K562 (cell line): Measurements from ENCODE around the gene BEST3. TPM values are rescaled to one million over a fixed set of nuclear protein-coding genes. Genes with fewer than 3 reads are reported as not detected.

ENCODE experiments used
- ATAC-seq: fragments of 200-7000 bp; cut with Tn5 transposase; 3 replicates; pipeline ENCODE4 v1.9.1; 2020; ENCODE audit warnings: moderate library complexity
- BruUV-seq: library from RNA; stranded (reverse); fragments of 400-500 nt; replicated peaks from 2 replicates; lab custom pipeline; 2021; lab: Mats Ljungman, UMichigan
- CTCF ChIA-PET: fragments of 300-600 bp; formaldehyde crosslinking; extraction: SDS; loops from one replicate; lab custom pipeline; 2021; ENCODE audit warnings: low intra/inter-chr PET ratio; lab: Yijun Ruan, JAX
- POLR2A ChIA-PET: fragments of 300-600, 350-650 bp; sonication (Branson Sonifier 250); formaldehyde crosslinking; extraction: SDS; loops from one replicate; lab custom pipeline; 2021; ENCODE audit warnings: antibody characterized with exemption, inconsistent platforms; lab: Yijun Ruan, JAX
- DNase-seq, 4 experiments: peaks; one replicate each; pipeline versions ENCODE4 v3.0.0 to v3.0.0-alpha.2; 2011 to 2018; ENCODE audit warnings: low spot score in 3 of 4, mixed read lengths in 3 of 4; ENCODE audit errors: extremely low read depth in 1 of 4
- FAIRE-seq: peaks from 2 replicates; lab custom pipeline; 2011; peaks lifted over from hg19 to GRCh38; lab: Jason Lieb, UNC
- H2AFZ ChIP-seq: 2 replicates; pipeline ENCODE4 v1.6.0; 2011; ENCODE audit warnings: low read depth, low read length, control low read depth, inconsistent platforms
- H3K27ac ChIP-seq: fragments of 200-600 bp; 3 replicates; pipeline ENCODE4 v1.8.0; 2011; ENCODE audit warnings: low read depth, mild to moderate bottlenecking, control low read depth, inconsistent platforms, low read length, moderate library complexity, mixed read lengths; ENCODE audit errors: extremely low read depth
- H3K27me3 ChIP-seq, 2 experiments: fragments of 300-600 bp in 1 of 2; 2 replicates in 1 of 2; 3 replicates in 1 of 2; pipeline versions ENCODE4 v1.6.0 to v1.8.0; 2011; ENCODE audit warnings: inconsistent platforms in 2 of 2, low read length in 2 of 2, mild to moderate bottlenecking in 1 of 2, mixed read lengths in 1 of 2, moderate library complexity in 1 of 2; ENCODE audit not compliant: control insufficient read depth in 2 of 2, insufficient read depth in 2 of 2
- H3K36me3 ChIP-seq: fragments of 300-600 bp; 3 replicates; pipeline ENCODE4 v1.8.0; 2011; ENCODE audit warnings: mild to moderate bottlenecking, low read length, inconsistent platforms; ENCODE audit not compliant: control insufficient read depth, insufficient read depth
- H3K4me1 ChIP-seq, 2 experiments: fragments of 200-600 bp in 1 of 2; replicated peaks in 1 of 2; 2 replicates in 1 of 2; 3 replicates in 1 of 2; pipeline versions ENCODE4 v1.5.1 to v1.8.0; 2011; ENCODE audit warnings: inconsistent platforms in 2 of 2, low read length in 2 of 2, mild to moderate bottlenecking in 1 of 2, mixed read lengths in 1 of 2, moderate library complexity in 1 of 2; ENCODE audit not compliant: control insufficient read depth in 2 of 2, insufficient read depth in 2 of 2
- H3K4me2 ChIP-seq: 2 replicates; pipeline ENCODE4 v1.6.1; 2011; ENCODE audit warnings: low read length, control low read depth, inconsistent platforms, mixed read lengths; ENCODE audit not compliant: insufficient read depth
- H3K4me3 ChIP-seq: fragments of 200-600 bp; sonication (generic), shearing (Covaris generic); 2 replicates; pipeline ENCODE4 v1.5.1; 2016; ENCODE audit warnings: control low read depth, inconsistent platforms
- H3K79me2 ChIP-seq: fragments of 200-600 bp; 3 replicates; pipeline ENCODE4 v1.8.0; 2011; ENCODE audit warnings: low read length, inconsistent platforms; ENCODE audit not compliant: control insufficient read depth, insufficient read depth
- H3K9ac ChIP-seq, 2 experiments: 2 replicates each; pipeline versions ENCODE4 v1.6.0 to v1.6.1; 2011; ENCODE audit warnings: low read depth in 2 of 2, low read length in 2 of 2, control low read depth in 1 of 2, inconsistent platforms in 1 of 2, mild to moderate bottlenecking in 1 of 2, mixed read lengths in 1 of 2; ENCODE audit not compliant: insufficient read depth in 1 of 2
- H3K9me1 ChIP-seq: one replicate; pipeline ENCODE4 v1.6.0; 2011; ENCODE audit warnings: inconsistent platforms, mild to moderate bottlenecking, low read length, moderate library complexity; ENCODE audit not compliant: control insufficient read depth, insufficient read depth
- H3K9me3 ChIP-seq: replicated peaks from 2 replicates; pipeline ENCODE4 v1.5.1; 2011; ENCODE audit warnings: low read depth, low read length, inconsistent platforms; ENCODE audit not compliant: control insufficient read depth, insufficient read depth
- H4K20me1 ChIP-seq: replicated peaks from 2 replicates; pipeline ENCODE4 v1.6.1; 2011; ENCODE audit warnings: low read length, inconsistent platforms, mixed read lengths; ENCODE audit not compliant: control insufficient read depth, insufficient read depth
- ARHGAP35 ChIP-seq: fragments of 450-650 bp; IDR thresholded peaks from 2 replicates; pipeline ENCODE4 v1.6.1; 2018; ENCODE audit not compliant: partially characterized antibody
- ETV6 ChIP-seq, 3 experiments: fragments of 150-350 bp in 1 of 3; sonication (generic) in 1 of 3; formaldehyde crosslinking in 1 of 3; IDR thresholded peaks; 2 replicates each; pipeline versions ENCODE4 v1.6.1 to v1.8.0; 2014 to 2022; ENCODE audit warnings: borderline replicate concordance in 2 of 3, low read depth in 2 of 3, antibody characterized with exemption in 1 of 3, low read length in 1 of 3, mild to moderate bottlenecking in 1 of 3, missing genetic modification reagents in 1 of 3
- KAT2B ChIP-seq: IDR thresholded peaks from one replicate; pipeline ENCODE4 v1.6.1; 2012; ENCODE audit warnings: low read depth, mild to moderate bottlenecking, control low read depth, inconsistent platforms, low read length, moderate library complexity
- NFE2 ChIP-seq: IDR thresholded peaks from 2 replicates; pipeline ENCODE4 v1.6.1; 2014; ENCODE audit warnings: antibody characterized with exemption, low read depth
- RFX5 ChIP-seq: IDR thresholded peaks from 2 replicates; pipeline ENCODE4 v1.6.1; 2011; ENCODE audit warnings: low read depth, mild to moderate bottlenecking, improper control_type of control experiment, low read length
- RHOXF2B ChIP-seq: fragments of 250-450 bp; sonication (Bioruptor Pico); conservative IDR thresholded peaks from 2 replicates; pipeline ENCODE4 v1.5.1; 2021
- ZNF766 ChIP-seq: fragments of 200-800 bp; sonication (Bioruptor generic); conservative IDR thresholded peaks from 2 replicates; pipeline ENCODE4 v1.6.1; 2016; ENCODE audit warnings: missing genetic modification characterization, missing compliant biosample characterization
- ZNF77 ChIP-seq: fragments of 250-450 bp; sonication (Bioruptor Pico); IDR thresholded peaks from 2 replicates; pipeline ENCODE4 v1.5.0; 2020
- WGBS: fragments of 100-300 bp; shearing (Covaris generic); methylation state at CpG from one replicate; pipeline ENCODE4 v1.1.6; 2016; ENCODE audit warnings: low coverage, mixed read lengths; ENCODE audit not compliant: insufficient coverage; ENCODE audit errors: missing lambda C conversion rate; 5-methylcytosine and 5-hydroxymethylcytosine counted together
- in situ Hi-C: fragments of 300-500 bp; cut with MboI; formaldehyde crosslinking; loops from 4 replicates; pipeline ENCODE4 v1.15.0; 2018; ENCODE audit warnings: inconsistent platforms, mixed read lengths
- intact Hi-C: fragments of 100-400 bp; cut with micrococcal nuclease; formaldehyde crosslinking; loops from 2 replicates; pipeline ENCODE4 v1.14.2; 2022
- polyA plus RNA-seq, 8 experiments: library from polyadenylated mRNA; depleted of rRNA in 4 of 8; stranded (reverse) in 5 of 8; unstranded in 3 of 8; fragments of >200 nt; fragmentation: Nextera tagmentation in 2 of 8; fragmentation: Illumina TruSeq in 1 of 8; extraction: Ambion mirVana in 2 of 8; extraction: Trizol in 1 of 8; gene quantifications; 2 replicates each; pipeline versions ENCODE4 v1.2.1 to v1.2.3, GENCODE V29; 2011 to 2014; ENCODE audit warnings: inconsistent platforms in 1 of 8, missing spikeins in 1 of 8
- total RNA-seq, 7 experiments: library from RNA; depleted of rRNA in 6 of 7; stranded (reverse); fragments of >200 nt in 6 of 7; fragmentation: Illumina TruSeq in 2 of 7; extraction: Trizol in 2 of 7; gene quantifications; 2 replicates each; pipeline versions ENCODE4 v1.2.1 to v1.2.3, GENCODE V29; 2011 to 2021; ENCODE audit warnings: low replicate concordance in 1 of 7
- TF ChIP-seq, protein P1 (sequence below): fragments of 450-650 bp; formaldehyde crosslinking; IDR thresholded peaks from 2 replicates; pipeline ENCODE4 v1.4.0; 2022; ENCODE audit warnings: mild to moderate bottlenecking, moderate library complexity
- TF ChIP-seq, protein P2 (sequence below): fragments of 450-650 bp; conservative IDR thresholded peaks from 2 replicates; pipeline ENCODE4 v1.6.1; 2016; ENCODE audit warnings: missing genetic modification characterization, low read depth, mild to moderate bottlenecking, missing compliant biosample characterization, moderate library complexity

Gene BEST3
- total and polyA plus RNA-seq, 9 of the 15 experiments (the other 6 are each of a cell fraction or from before 2014, with no cell fraction given): 0.15 TPM; not detected in 8

DNA sequence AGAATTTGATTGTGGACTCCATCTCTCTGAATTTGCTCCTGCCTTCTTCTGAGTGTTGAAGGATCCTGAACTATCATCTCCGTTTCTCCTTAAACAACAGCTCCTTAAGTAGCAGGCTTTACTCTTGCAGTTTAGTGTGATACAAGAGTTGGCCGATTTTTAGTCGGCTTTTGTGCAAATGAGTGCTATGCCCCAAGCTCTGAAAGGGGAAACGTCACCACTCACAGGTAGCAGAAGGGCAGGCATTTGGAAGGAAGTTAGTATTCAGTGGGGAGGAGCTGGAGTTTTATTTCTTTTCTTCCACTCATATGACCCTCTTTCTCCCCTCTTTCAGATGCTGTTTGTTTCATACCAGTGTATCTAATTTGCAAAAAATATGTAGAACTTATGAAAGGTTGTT is 51.9 kb downstream of the BEST3 start:
- TF ChIP-seq, protein P1, sequence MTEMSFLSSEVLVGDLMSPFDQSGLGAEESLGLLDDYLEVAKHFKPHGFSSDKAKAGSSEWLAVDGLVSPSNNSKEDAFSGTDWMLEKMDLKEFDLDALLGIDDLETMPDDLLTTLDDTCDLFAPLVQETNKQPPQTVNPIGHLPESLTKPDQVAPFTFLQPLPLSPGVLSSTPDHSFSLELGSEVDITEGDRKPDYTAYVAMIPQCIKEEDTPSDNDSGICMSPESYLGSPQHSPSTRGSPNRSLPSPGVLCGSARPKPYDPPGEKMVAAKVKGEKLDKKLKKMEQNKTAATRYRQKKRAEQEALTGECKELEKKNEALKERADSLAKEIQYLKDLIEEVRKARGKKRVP: no peak
- TF ChIP-seq ZNF766: no peak
- TF ChIP-seq ARHGAP35: no peak
- no peak for TF ChIP-seq KAT2B
- TF ChIP-seq RFX5: no peak
- TF ChIP-seq, protein P2, sequence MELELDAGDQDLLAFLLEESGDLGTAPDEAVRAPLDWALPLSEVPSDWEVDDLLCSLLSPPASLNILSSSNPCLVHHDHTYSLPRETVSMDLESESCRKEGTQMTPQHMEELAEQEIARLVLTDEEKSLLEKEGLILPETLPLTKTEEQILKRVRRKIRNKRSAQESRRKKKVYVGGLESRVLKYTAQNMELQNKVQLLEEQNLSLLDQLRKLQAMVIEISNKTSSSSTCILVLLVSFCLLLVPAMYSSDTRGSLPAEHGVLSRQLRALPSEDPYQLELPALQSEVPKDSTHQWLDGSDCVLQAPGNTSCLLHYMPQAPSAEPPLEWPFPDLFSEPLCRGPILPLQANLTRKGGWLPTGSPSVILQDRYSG: no peak
- no peak for TF ChIP-seq ZNF77
- no peak for TF ChIP-seq RHOXF2B (CRISPR knock-in tag)
- no peak for TF ChIP-seq ETV6 (IDR thresholded peaks at IDR 0.05; ENCODE audit: borderline replicate concordance in 1 of 2, low read depth in 2 of 2, low read length in 1 of 2)
- no peak for TF ChIP-seq ETV6 (CRISPR knock-in tag; IDR thresholded peaks at IDR 0.05; ENCODE audit: borderline replicate concordance)
- TF ChIP-seq NFE2: no peak
- ATAC-seq (no peak), FAIRE-seq (no peak), DNase-seq (no peak)
- no peaks in the 10 kb centered on the region for H3K36me3 ChIP-seq
- no peaks in the 10 kb centered on the region for H3K9me1 ChIP-seq
- no peaks in the 10 kb centered on the region for H4K20me1 ChIP-seq
- no peak overlapping the region for H3K4me3 ChIP-seq
- H3K9ac ChIP-seq: no peak overlapping the region
- intact Hi-C loops (no loop called here), in situ Hi-C loops (no loop called here)
- H3K9me3 ChIP-seq: no peaks in the 10 kb centered on the region
- H3K79me2 ChIP-seq: no peaks in the 10 kb centered on the region
- WGBS: 5% methylated on average over 4 of the region's 4 CpGs
- no peak overlapping the region for H3K27ac ChIP-seq
- H3K27me3 ChIP-seq: no peaks in the 10 kb centered on the region
- peak overlapping the region; percentile 2; the same call in 1 of the 2 replicates for H2AFZ ChIP-seq
- H3K4me1 ChIP-seq: peaks cover 0 to 9% of the 10 kb centered on the region in 2 experiments; a peak in 3 of 5 replicates
- BruUV-seq: no TSS peak
- no peak overlapping the region for H3K4me2 ChIP-seq
- POLR2A ChIA-PET: no interaction called here
- CTCF ChIA-PET: no interaction called here
